Measurements from ENCODE around the gene SHISAL2A.
"Not testable (repeated sequence)": the region's sequence is repeated elsewhere in the genome, so short reads cannot be mapped to it uniquely, and the experiment has no call there.

Gene SHISAL2A

DNA sequence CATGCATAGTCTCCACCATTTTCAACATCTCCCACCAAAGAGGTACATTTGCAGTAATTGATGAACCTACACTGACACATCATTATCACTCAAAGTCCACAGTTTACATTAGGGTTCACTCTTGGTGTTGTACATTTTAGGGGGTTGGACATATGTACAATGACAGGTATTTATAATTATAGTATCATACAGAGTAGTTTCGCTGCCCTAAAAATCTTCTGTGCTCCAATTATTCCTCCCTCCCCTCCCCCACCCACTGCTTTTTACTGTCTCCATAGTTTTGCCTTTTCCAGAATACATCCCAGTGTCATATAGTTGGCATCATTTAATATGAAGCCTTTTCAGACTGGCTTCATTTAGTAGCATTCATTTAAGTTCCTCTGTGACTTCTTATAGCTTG, 51.6 kb downstream of the SHISAL2A start:
- DNase-seq (ENCODE audit: low spot score), result no peak

DNA sequence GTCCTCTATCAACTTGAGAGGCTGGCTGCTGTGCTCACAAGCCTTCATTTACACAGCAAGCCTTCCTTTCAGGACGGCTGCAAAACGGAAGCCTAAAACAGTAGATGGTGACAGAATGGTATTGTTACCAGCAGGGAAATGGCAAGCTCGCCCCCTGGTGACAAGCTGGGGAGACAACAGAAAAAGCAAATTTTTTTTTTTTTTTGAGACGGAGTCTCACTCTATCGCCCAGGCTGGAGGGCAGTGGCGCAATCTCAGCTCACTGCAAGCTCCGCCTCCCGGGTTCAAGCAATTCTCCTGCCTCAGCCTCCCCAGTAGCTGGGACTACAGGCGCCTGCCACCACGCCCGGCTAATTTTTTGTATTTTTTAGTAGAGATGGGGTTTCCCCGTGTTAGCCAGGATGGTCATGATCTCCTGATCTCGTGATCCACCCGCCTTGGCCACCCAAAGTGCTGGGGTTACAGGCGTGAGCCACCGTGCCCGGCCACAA, 53.3 kb downstream of the SHISAL2A start:
- peak; percentile 62 for DNase-seq (ENCODE audit: low spot score)

DNA sequence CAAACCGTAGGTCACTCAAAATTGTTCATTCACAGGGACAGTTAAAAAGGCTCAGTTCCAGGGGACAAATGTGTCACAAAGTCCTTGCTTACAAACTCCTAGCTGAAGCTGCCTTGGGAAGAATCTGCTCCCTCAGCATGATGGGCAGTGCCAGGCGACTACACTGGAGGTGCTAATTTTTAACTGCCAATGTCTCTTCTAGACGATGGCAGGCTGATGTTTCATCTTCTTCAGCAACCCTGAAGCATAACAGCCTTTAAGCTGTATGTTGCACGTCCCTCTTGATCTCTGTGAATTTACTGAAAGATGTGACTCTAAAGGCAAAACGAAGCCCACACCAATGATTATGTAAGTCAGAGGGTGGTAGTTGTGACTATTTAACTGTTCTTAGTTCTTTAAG, 53.9 kb downstream of the SHISAL2A start:
- DNase-seq (ENCODE audit: low spot score), result no peak

DNA sequence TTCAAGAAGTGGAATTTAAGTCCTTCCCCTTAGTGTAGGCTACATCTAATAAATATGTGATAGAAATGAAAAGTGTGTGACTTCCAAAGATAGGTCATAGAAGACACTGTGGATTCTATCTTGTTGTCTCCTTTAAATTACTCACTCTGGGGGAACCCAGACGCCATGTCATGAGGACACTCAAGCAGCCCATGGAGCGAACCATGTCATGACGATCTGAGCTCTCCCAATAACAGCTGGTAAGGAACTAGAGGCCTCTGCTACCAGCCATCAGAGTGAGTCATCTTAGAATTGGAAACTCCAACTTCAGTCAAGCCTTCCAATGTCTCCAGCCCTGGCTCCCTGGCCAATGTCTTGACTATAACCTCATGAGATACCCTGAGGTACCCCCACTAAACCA, 58.9 kb downstream of the SHISAL2A start:
- no peak for DNase-seq (ENCODE audit: low spot score)

DNA sequence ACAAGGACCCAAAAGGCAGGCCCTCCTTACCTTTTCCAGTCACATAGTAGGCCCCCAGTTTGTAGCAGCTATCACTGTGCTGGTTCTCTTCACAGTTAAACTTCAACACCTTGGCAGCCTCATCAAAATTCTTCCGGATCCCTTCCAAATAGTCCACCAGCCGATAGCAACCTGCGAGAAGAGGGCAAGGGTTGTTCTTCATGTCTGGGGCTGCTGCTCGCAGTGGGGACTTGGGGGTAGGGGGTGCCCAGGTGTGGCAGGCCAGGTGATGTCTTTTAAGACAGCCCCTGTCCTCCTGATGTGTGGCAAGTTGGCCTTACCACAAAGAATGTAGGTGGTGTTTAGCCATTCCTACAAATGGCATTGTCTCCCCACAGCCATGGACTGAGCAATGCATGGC, 59.7 kb downstream of the SHISAL2A start:
- DNase-seq (ENCODE audit: low spot score), result no peak

DNA sequence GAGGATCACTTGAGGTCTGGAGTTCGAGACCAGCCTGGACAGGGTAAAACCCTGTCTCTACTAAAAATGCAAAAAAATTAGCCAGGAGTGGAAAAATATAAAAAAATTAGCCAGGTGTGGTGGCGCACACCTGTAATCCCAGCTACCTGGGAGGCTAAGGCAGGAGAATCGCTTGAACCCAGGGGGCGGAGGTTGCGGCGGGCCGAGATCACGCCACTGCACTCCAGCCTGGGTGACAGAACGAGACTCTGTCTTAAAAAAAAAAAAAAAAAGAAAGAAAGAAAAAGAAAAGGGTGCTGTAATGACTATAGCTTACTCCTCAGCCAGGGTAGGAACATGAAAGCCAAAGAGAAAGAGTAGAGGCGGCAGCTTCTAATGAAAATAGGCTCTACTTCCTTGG, 60.4 kb downstream of the SHISAL2A start:
- not testable (repeated sequence) for DNase-seq (ENCODE audit: low spot score)

DNA sequence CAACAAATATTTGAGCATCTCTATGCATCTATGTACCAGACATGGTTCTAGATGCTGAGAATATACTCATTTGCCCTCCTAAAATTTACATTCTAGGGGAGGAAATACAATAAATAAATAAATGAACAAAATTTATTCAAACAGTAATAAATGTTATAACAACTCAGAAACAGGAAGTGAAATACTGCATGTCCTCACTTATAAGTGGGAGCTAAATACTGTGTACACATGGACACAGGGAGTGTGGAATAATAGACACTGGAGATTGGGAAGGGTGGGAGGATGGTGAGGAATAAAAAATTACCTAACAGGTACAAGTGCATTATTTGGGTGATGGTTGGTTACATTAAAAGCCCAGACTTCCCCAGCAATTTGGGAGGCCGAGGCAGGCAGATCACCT, 60.9 kb downstream of the SHISAL2A start:
- no peak for DNase-seq (ENCODE audit: low spot score)

DNA sequence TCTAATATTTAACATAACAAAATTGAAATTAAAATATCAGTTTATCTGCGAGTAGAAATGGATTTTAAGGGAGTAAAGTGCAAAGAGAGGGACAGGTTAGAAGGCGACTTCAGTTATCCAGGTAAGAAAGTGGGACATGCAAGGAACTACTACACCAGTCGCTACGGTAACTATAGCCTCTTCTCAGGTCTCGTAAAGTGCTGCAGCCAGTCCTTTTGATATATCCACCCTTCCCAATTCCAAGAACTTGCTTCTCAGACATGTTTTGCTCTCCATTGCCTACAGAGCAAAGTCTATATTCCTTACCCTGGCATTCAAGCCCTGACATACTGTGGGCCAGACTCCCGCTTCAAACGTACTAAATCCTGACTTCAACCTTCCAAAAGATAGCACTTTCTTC, 62.7 kb downstream of the SHISAL2A start:
- DNase-seq (ENCODE audit: low spot score), result no peak

DNA sequence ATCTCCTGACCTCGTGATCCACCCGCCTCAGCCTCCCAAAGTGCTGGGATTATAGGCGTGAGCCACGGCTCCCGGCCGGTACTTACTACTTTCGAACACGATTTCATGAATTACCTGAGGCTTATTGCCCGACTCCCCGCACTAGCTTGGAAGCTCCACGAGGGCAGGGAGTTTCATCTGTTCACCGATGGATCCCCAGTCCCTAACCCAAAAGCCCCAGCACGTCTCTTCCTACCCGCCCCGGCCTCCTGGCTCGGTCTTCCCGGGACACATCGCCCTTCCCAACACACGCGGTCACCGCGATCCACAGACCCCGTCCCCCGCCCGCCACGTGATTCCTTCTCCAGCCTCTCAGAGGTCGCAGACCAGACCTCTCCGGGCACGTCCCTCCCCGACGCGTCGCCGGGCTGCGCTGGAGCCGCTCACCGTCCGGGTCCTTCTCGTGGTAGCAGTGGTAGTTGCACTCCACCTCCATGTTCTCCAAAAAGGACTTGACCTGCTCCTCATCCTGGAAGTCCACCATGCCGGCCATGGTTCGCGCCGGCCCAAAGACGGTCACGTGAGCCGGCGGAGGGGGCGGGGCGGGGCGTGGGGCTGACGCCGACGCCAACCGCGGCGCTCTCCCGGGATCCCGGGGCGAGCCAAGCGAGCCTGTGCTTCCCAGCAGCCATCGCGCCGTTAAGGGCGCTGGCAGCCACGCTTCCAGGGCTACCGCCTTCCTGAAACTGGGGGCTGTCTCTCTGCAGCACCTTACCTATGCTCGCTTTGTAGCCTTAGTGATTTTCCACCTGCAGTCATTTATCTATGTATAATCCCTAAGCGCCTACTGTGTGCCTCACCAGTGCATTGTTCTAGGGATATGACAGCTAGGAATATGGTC, 65.1 kb downstream of the SHISAL2A start, which contains the start of gene COA7:
Gene COA7 (minus strand): TSS at position 553 of the 880 bp plus-strand sequence. CDS start 21 bp downstream, at position 532.
- DNase-seq (ENCODE audit: low spot score), result peak; percentile 86

DNA sequence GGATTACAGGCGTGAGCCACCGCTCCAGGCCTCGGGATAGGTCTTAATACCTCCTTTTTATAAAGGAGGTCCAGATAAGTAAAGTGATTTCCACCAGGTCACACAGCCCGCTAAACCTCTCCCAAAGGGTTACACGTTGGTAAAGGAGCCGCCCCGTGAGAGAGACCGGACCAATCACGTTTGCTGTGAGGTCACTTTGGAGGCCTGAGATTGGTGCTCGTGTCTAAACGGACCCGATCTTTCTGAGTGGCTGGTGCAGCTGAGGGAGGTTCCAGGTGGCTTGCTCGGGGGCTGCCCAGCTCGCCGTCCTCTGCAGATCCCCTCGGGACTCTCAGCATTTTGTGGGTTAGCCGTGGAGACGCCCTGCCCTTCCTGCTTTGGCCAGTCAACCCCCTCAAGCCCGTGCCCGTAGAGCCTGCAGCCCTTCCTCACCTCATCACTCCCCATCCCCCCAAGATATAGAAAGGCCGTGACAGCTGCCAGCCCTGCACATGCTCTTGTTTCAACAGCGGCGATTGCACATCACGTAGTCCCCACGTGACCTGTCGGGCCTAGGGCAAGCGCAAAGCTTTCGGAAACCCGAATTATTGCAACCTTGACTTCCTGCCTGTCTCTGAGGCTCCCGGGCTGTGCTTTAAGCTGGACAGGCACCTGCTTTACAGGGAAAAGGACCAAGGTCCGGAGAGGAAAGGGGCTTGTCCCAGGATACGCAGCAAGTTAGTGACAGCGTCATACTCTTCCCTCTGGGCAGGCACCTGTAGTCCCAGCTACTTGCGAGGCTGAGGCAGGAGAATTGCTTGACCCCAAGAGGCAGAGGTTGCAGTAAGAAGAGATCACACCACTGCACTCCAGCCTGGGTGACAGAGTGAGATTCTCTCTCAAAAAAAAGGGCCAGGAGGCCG, 70.2 kb downstream of the SHISAL2A start:
- DNase-seq (ENCODE audit: low spot score), result peak; percentile 85

DNA sequence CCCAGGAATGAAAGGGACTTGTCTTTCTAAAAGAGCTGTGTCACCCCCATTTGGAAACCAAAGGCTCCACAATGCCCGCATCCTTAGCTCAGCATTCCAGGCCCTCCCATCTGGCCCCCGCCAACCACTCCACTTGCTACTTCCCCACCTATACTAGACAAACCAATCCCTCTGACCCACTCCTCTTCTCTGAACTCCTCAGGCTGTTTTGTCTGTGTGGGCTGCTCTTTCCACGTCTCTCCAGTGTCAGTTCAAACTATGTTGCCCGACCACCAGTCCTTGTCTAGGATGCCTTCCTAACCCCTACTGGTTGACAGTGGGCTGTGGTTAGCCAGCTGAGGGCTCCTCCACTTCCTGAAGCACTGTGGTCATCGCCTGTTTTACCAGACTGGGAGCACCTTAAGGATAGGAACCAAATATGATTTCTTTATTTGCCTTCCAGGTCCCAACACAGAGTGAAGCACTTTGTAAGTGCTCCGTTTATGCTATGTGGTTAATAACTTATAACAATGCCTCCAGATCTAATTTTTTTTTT, 73.2 kb downstream of the SHISAL2A start:
- no peak for DNase-seq (ENCODE audit: low spot score)
